IPS-NIHi11 (cell line): ENCODE data around the gene MLIP.

ENCODE experiments used
- DNase-seq: peaks from one replicate; pipeline ENCODE4 v3.0.0; 2012; ENCODE audit warnings: mixed read lengths, low spot score

MLIP gene

DNA sequence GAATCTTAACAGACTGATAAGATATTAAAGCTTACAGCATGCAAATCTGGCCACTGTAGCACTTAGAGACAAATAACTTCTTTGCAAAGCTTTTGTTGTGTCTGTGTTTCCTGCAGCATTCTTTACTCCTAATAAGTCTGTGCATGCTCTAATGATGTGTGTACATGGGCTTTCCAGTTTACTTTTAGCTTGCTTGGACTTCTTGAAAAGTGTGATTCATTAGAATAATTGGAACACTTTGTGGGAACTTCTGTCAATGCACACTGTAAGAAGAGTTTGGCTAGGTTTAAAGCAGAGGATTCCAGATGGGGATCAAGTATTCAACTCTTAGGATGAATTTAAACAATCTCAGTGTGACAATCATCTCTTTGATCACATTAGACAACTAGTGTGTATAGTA is 174.9 kb downstream of the MLIP start:
- no peak for DNase-seq

DNA sequence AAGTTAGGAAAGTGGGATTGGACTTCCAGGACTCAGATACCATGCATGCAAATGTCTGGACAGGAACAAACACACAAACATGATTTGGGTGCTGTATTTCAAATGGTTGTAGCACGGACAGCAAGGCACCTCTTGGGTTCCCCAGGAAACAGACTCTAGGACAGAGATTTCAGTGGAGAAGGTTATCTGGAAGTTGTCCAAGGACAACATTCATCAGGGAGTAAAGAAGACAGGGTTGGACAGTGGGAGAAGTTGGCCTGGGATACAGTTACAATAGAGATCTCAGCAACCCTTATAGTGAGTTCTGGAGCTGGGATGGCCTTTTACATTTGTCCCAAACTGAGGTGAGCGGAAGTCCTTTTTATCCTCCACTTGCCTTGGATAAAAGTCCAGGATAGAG is 177.2 kb downstream of the MLIP start:
- DNase-seq: no peak

- no peak for DNase-seq
Measured at GRCh38 chr6:54289426-54289825, 178.2 kb downstream of the MLIP start.

- DNase-seq: no peak
Measured at GRCh38 chr6:54291146-54291545, 179.9 kb downstream of the MLIP start.

DNA sequence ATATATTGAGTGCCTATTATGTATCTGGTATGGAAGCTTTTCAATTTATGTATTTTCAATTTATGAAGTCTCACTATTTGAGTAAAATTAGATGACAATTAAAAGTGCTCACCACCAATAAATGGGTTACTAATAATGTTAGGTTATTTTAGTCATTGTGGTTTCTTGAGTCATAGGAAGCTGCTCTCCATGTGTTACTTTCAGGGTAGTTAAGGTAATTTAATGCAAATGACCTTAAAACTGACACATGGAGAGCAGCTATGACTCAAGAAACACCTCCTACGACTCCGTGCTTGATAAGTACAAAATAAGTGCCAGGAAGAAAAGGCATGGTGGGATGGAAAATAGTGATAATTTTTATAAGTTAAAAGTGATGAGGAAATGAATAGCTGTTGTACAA is 180.5 kb downstream of the MLIP start:
- no peak for DNase-seq

GRCh38 chr6:54294965-54295532 is 183.8 kb downstream of the MLIP start:
- DNase-seq: no peak

- no peak for DNase-seq
Measured at GRCh38 chr6:54299542-54300269, 188.5 kb downstream of the MLIP start.

DNA sequence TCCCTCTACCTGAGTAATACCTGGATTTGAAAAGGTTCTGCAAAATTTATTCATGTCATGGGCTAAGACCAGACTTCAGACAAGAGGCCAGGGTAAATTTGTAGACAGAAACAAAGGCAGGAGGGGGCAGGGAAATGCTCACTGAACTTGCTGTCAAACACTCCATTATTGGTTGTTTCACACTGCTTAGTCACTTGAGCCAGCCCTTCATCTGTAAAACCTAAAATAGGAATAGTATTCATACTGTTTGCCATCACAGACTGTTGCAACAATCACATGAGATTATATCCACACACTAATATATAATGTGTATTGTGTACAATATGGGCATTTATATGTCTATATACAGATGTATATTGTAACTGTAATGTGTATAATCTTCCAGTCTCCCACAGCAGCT is 190.5 kb downstream of the MLIP start:
- no peak for DNase-seq

GRCh38 chr6:54307439-54307910 is 196.2 kb downstream of the MLIP start:
- DNase-seq: no peak

DNA sequence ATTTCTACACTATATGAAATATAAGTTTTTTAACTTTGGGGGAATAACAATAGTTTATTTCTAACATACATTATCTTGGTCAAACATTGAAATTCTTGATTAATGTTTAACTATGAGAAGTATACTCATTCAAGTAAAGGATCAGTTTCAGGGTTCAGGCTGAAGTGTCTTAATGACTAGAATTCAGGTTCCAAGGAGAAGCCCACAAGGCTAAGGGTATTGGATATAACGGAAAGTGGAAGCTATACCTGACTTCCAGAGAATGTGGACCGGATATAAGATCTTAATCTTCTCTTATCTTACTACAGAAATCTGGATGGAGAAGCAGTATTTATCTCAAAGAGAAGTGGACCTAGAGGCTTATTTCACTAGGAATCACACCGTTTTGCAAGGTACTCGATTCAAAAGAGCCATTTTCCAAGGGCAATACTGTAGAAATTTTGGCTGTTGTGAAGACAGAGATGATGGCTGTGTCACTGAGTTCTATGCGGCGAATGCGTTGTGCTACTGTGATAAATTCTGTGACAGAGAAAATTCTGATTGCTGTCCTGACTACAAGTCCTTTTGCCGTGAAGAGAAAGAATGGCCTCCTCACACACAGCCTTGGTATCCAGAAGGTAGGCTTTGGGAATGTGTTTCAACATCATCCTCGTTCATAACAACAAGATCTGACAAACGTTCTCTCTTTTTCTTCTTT is 197.2 kb downstream of the MLIP start, which contains the start of gene TINAG:
TSS of gene TINAG (plus strand) at position 153 of the 697 bp plus-strand sequence. CDS start at position 263, 110 bp downstream.
- no peak for DNase-seq

GRCh38 chr6:54308986-54309315 is 197.7 kb downstream of the MLIP start:
- DNase-seq: no peak

DNA sequence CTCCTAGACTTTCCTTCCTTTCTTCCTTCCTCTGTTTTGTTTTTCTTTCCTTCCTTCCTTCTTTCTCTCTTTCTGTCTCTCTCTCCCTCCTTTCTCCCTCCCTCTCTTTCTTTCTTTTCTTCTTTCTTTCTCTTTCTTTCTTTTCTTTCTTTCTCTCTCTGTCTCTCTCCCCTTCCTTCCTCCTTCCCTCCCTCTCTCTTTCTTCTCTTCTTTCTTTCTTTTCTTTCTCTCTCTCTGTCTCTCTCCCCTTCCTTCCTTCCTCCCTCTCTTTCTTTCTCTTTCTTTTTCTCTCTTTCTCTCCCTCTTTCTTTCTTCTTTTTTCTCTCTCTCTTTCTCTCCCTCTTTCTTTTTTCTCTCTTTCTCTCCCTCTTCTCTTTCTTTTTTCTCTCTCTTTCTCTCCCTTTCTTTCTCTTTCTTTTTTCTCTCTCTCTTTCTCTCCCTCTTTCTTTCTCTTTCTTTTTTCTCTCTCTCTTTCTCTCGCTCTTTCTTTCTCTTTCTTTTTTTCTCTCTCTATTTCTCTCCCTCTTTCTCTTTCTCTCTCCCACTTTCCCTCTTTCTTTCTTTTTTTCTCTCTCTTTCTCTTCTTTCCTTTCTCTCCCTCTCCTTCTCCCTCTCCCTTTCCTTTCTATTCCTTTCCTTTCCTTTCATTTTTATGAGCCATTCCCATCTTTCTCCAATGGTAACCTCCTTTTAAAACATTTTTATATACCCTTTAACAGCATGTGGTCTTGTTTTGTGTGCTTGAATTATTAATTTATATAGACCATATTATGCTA is 199.3 kb downstream of the MLIP start:
- no peak for DNase-seq

DNA sequence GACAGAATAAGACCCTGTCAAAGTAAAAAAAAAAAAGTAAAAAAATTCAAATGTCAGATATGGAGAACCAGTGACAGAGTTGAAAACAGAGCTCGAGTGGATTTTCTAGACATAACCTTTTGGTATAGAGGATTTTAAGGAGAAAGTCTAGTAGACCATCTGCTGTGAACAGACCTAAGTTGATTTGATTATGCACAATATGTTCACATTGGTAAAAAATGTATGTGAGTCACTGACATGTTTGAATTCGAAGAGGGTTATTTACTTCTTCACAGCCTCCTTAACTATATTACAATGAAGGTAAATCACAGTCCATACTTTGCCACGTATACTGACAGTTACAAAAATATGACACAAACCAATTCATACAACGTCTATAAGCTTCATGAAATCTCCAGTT is 204.4 kb downstream of the MLIP start:
- DNase-seq: no peak
